Effector CD4-positive, alpha-beta T cell (primary cell): ENCODE results near the gene TMEM255B.

Experiments
- DNase-seq: peaks from one replicate; pipeline ENCODE4 v3.0.0-alpha.2; 2020

TMEM255B gene

DNA sequence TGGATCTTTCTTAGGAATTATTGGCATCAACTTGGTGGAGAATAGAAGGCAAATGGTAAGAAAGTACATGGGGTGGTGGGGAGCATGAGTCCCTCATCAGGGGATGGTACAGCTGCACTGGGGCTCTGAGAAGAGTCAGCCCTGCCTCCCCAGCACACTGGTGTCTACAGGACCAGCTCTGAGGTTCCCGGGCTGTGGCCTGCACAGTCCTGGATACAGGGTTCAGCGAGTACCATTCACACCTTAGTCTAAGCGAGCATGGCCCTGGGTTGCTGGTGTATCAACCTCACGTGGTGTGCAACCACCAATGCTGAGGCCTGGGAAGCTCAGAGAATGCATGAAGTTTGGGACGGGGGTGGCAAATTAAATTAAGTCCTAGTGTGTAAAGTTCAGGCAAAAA, 10.1 kb downstream of the TMEM255B start:
- no peak for DNase-seq

DNA sequence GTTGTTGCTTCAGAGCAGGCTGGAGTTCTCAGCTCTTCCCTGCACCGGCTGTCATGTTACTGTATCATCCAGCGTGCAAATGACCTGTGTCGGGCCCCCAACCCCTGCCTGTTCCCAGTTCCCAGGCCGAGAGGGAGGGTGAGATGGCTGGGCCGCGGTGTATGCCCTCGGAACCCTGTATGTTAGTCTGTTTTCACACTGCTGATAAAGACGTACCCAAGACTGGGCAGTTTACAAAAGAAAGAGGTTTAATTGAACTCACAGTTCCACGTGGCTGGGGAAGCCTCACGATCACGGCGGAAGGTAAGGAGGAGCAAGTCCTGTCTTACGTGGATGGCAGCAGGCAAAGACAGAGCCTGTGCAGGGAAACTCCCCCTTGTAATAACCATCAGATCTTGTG, 10.9 kb downstream of the TMEM255B start:
- DNase-seq, result no peak

DNA sequence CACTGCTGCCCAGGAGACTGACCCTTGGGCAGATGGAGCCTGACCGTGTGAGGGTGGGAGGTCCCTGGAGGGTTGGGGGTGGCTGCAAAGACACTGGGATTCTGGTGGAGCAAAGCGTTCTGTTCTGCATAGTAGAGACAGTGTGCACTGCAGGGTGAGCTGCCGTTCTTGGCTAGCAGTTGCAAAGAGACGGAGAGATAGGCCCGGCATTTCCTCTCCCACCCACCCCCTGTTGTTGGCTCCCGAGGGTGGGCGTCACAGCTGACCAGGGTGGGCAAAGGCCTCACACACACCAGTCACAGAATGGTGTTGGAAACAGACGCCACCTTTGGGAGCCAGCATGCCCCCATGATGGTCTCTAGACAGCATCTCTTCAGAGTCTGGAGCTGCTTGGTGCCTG, 11.4 kb downstream of the TMEM255B start:
- no peak for DNase-seq

DNA sequence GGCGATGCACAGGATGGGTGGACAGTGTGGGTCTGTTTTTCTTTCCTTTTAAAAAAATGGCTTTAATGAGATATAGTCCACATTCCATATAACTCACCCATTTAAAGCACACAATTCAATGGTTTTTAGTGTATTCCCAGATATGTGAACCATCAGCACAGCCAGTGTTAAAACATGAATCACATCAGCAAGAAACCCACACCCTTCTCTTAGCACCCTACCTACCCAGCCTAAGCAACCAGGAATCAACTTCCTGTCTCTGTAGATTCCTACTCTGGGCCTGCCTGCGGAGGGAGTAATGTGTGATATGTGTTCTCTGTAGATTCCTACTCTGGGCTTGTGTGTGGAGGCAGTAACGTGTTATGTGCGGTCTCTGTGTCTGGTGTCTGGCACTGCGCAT, 11.9 kb downstream of the TMEM255B start:
- no peak for DNase-seq

DNA sequence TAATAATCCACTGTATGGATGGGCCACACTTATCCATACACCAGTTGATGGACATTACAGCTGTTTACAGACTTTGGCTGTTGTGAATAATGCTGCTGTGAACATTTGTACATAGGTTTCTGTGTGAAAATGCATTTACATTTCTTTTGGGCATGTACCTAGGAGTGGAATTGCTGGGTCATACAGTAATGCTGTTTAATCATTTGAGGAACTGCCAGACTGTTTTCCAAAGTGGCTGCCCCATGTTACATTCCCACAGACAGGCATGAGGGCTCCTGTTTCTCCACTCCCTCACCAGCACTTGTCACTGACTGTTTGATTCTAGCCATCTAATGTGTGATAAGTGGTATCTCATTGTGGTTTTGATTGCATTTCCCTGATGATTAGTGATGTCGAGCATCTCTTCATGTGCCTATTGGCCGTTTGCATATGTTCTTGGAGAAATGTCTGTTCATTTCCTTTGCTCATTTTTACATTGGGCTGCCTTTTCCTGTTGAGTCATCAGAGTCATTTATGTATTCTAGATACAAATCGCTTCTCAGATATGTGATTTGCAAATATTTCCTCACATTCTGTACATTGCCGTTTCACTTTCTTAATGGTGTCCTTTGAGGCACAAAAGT, 12.8 kb downstream of the TMEM255B start:
- DNase-seq, result no peak

DNA sequence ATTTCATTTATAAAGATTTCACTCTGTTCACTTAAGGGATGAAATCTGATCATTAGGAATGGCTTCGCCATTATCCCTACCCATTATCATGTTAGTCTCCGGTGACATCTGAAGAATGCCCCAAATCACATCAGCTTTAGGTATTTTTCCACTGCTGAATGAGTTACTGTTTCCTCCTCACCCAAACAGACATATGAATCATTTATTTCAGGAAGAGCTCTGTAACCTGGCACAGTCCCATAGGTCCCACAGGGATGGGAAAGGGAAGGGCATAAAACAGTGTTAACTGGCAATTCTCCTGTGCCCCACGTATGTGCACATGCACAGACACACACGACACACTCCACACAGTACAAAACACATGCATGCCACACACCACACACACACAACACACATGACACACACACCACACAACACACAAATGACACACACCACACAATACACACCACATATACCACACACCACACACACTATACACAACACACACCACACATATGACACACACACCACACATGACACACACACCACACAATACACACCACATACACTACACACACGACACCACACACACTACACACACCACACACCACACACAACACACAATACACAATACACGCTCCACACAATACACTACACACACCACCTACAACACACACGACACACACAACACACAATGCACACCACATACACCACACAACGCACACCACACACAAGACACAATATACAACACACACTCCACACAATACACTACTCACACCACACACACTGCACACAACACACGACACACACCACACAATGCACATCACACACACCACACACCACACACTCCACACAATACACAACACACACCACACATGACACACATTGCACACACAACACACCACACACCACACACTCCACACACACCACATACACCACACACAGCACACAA, 15.4 kb downstream of the TMEM255B start:
- no peak for DNase-seq

DNA sequence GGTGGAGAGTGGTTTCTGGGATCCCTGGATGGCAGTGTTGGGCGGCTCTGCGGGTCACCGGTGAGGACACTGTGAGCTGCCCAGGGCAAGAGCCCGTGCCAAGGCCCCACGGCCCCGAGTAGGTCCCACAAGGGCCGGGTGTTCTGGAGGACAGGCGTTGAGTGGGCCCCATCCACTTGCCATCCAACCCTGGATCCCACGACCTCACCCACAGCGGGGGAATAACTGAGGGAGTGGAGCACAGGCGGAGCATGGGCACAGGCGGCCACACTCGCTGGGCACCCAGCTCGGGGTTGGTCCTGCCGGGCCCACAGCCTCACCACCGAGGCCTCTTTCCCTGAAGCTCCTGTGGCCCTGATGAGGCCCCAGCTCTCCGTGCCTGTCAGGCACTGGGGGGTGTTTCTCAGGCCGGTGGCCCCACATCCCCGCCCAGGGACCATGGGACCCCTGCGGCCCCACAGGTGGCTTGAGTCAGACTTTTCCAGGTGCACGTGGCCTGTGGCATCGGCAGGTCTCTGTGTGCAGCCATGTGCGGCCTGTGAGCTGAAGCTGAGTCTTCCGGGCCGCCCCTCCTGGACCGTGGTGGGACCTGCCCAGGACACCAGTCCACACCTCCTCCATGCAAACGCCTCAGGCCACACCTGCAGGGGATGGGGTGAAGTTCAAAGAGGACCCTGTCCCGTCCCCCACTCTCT, 16.6 kb downstream of the TMEM255B start:
- no peak for DNase-seq

DNA sequence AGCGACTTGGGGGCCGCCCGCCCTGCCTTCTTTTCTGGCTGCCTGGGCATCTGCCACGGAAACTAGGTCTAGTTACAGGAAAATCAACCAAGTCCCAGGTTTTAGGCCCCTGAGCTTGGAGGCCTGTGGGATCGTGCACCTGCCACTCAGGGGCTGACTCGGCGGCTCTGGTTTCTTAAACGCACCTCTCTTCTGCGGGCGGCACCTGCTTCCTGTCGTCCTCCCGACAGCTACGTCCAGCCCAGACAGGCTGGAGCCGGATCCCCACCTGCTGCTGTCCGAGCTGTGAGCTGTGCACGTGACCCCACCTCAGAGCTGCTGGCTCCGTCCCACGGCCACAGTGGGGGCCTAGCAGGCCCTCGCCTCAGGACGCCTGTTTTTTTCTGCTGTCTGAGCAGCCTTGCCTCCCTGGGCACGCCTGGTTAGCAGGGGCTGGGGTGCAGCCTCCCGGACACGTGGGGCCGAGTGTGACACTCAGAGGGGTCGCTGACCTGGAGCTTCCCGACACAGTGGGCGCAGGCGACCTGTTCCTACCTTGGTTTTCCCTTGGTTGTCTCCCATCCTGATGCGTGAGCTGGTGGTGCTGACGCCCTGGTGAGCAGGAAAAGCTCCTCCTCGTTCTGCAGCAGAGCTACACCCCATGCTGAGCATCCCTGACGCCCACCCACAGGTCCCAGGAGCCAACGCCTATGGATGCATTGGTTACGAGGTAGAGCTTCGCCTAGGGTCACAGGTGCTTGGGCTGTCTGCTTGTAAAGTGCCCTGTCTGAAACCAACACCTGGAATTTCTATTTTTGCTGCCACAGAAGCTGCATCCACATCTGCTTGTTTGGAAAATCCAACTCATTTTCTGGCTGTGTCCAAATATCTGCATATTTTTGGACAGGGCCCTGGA, 17.5 kb downstream of the TMEM255B start:
- no peak for DNase-seq

DNA sequence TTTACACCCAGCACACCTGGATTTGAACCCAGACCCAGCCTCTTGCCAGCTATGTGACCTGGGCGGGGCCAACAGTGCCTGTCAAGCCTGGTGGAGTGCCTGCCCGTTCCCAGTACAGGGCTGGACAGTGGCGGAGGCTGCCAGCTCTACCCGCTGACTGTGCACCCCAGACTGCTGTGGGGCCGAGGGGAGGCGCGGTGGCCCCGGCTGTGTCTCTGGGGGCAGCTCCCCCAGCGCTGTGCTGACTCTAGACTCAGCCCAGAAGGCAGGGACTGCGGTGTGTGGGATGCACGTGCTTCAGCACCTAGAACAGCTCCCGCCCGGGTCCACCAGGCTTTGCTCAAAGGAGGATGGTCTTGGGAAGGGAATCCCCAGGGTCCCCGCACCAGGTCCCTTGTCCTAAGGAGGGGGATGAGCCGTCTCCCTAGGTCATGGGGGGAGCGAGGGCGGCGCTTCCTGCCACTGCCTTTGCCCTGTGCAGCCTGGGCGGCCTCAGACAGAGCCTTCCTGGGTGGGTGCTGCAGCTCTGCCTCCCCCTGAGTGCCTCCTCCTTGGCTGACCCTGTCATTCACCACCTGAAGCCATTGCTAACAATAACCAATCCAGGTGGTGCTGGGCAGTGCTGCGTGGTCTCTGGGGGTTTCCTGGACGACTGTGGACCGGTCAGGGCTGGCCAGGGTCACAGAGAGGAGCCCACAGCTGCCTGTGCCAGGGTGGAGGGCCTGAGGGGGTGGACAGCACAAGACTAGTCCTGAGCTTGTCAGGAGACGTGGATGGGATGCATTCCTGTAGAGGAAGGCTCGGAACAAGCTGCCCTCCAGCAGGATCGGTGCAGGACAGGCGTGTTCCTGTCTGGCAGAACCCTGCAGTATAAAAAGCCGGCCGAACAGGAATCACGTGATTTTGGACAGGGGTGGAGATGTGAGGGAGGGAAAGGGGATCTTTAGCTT, 18.6 kb downstream of the TMEM255B start:
- no peak for DNase-seq

DNA sequence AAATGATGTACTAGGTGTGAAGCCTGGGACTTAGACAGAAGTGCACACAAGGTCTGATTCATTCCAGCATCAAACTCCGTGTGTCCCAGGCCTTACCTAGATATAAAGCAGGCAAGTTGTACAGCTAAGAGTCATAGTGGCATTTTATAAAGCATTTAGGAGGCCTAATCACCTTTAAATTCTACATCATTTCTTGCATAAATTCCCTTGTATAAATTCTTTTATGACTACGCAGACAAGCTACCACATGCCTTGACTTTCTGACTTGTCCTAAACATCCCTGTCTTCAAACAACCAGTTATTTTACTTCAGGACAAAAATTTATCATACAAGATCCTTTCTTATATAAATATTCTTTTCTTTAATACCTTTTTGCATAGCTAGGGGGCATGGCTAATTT, 22.5 kb downstream of the TMEM255B start:
- DNase-seq, result no peak

DNA sequence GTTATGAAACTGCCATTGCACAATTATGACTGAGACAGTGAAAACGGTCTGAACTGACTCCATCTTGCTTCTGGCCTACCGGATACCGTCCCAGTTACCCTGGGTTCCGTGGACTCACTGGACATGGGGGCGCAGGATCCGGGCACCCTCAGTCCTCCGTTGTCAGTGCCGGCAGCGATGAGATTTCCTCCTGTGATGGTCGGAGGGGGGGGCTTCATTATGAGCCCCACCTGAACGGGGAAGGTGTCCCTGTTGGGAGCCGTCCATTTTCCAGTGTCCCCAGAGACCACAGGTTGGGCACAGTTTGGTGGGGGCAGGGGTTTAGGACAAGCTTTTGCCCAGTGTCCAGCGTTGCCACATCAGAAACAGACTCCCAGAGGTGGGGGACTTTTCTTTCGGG, 23.4 kb downstream of the TMEM255B start:
- no peak for DNase-seq

DNA sequence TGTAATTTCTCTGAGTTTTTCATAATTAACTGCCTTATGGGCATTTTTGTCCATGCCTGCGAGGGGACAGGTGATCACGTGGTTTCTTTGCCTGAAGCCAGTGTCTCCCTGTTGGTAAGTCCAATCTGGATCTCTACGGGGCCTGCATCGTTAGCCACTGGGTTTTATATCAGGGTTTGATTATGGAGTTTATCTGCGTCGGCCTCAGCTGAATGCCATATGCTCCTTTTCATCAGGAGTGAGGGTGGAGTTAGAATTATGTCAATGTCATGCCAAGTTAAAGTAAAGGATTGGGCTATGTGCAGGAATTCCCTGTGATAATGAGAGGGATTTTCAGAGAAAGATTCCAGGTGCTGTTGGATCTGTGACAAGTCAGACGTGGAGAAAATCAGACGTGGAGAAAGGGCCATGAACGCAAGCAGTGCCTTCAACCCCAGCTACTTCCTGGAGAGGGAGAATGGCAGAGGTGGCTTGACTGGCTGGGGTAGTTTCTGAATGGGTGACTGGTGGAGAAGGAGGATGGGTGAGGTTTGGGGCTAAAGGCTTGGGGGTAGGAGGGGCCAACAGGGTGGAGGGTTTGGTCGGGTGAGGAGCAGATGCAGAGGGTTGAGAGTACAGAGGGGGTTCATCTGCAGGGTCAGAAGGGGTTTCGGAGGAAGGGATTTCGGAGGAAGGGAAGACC, 24.3 kb downstream of the TMEM255B start:
- no peak for DNase-seq

DNA sequence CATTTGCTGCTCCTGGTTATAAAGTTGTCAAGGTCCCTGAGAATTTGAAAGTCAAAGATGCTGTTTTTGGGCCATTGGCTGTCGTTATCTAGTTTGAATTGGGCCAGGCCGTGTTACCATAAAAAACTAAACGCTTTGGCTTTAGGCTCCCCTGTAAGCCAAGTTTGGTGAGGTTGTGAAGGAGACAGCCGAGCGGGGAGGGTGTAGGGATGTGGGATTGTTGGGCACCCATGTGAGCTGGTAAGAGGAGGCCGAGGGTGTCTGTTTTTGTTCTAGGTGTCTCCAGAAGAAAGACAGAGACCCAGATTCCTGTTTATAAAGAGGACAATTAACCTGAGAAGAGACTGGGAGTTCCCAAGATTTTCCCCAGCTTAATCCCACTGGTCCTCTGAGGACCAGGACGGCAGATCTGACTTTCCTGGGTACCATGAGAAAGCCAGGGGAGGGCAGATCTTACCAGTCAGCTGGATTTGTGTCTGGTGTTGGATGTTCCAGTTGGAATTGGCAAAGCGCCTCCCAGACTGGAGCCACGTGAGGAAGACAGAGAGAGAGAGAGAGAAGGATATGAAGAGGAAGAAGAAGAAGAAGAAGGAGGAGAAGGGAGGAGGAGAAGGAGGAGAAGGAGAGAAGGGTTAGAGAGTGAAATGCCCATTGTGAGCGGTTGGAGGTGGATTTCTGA, 25.1 kb downstream of the TMEM255B start:
- no peak for DNase-seq

DNA sequence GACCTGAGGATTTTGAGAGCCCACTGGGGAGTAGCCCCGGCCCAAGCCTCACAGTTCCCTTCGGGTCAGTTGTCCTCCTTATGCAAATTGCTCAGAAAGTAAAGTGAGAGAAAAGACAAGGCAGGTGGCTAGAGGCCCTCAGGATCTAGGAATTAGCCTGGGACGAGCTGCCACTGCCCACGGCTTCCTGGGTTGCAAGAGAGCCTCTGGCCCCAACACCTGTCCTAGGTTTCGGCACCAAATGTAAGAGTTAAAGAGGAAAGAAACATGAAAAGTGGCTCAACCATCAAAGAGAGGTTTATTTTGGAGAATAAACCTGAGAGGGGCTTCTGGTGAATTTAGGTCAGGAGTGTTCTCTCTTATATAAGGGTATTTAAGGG, 25.6 kb downstream of the TMEM255B start:
- DNase-seq, result no peak

DNA sequence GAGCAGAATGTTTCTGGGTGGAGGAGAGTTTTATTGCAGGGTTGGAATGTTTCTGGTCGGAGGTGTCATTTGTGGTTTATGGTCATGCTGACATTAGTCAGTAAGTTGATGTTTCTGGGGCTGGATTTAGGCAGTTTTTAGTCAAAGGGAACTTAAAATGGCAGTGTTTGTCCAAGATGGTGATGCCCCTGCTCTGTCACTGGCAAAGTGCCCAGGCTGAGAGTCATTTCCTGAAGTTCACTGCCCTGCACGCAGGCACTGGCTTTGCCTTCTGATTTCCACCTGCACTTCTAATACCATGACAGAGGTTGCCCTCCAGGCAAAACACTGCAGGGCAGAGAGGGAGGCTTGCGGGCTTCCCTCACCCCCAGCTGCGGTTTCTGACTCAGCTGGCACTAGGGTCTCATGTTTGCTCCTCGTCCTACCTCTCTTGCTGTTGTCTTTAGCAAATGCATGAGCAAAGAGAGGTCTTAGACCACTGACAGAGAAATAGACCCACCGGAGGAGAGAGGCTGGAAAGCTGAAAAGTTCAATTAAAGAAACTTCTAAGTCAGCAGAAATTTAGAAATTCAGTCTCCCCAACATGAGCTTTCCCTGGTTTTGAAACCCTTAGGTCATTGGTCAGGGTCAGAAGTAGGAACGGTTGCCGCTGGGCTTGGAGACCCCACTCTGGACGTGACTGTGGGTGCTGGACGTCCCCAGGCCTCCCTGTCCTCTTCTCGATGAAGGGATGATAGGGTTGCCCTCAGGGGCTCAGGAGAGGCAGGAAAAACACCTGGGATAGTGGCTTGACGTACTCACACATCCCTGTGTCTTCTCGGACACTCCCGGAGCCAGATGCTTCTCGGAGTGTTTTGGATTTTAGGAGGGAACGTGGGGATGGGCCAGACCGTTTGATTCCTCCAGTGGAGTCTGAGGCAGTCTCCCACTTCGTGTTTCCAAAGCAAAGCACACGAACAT, 26.3 kb downstream of the TMEM255B start:
- no peak for DNase-seq

DNA sequence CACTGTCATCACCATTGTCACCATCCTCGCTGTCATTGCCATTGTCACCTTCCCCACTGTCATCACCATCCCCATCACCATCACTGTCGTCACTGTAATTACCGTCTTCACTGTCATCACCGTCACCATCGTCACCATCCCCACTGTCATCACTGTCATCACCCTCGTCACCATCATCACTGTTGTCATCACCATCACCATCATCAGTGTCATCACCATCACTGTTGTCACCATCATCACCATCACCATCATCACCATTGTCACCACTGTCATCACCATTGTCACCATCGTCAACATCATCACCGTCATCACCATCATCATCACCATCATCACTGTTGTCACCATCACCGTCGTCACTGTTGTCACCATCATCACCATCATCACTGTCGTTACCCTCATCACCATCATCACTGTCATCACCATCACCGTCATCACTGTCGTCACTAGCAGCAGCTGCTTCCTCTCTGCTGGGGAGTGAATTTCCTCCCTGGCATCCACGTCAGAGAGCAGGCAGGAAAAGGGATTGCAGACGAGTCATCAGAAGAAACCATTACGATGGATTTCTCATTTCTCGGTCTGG, 27.3 kb downstream of the TMEM255B start:
- DNase-seq, result no peak

DNA sequence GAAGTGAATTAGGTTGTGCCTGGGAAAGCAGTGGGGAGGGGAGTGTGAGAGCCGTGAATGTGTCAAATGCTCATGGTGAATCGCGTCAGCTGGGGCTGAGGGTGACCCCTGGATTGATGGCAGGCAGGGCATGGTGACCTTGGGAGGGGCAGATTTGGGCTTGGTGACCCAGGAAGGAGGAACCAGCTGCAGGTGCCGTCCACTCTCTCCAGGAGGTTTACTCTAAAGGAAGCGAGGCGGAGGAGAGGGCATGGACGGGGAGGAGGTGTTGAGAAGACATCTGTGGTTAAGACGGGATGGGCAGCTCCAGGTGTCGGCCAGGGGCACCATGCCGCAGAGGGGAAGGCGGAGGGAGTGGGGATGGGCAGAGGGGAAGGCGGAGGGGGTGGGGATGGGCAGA, 28.7 kb downstream of the TMEM255B start:
- no peak for DNase-seq

DNA sequence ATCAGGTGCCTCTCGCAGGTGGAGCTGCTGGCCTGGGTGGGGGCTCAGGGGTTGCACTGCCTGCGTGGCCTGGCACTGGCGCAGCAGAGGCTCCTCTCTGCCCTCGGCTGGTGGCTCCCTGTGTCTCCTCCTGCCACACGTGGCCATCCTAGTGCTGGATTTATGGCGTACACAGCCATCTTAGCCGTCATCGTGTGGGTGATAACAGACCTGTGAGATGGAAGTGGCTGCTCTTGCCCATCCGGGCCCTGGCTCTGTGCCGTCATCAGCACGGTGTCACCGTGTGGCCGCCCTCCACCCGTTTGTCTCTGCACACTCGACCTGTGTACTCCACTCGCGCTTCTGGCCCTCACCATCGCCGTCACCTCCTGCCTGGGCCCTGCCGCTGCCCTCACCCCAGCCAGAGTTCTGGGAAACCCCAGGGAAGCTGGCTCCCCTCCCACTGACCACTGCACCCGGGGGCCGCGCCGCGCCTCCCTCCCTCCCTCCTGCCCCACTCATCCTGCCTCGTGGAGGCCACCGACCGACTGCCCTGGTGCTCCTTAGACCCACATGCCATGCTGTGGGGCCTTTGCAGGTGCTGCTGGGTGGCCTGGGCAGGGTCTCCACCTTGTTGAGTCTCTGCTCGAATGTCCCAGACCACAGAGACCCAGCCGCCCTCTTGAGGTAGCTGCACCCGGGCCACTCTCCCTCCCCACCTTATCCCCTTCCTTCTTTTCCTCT, 29.5 kb downstream of the TMEM255B start:
- no peak for DNase-seq
